NB4 (cell line): ENCODE measurements around the gene SLC24A4.

ENCODE experiments used
- DNase-seq: peaks from one replicate; pipeline ENCODE4 v3.0.0; 2010; ENCODE audit warnings: low read depth
- H3K4me3 ChIP-seq: one replicate; pipeline ENCODE4 v1.5.1; 2011; ENCODE audit warnings: mild to moderate bottlenecking, low read depth, low read length, moderate library complexity
- CTCF ChIP-seq: IDR thresholded peaks from one replicate; pipeline ENCODE4 v1.5.1; 2012; ENCODE audit warnings: low read depth, low read length
- MAX ChIP-seq: IDR thresholded peaks from 2 replicates; pipeline ENCODE4 v1.6.1; 2011; ENCODE audit warnings: low read depth, low read length
- MYC ChIP-seq: IDR thresholded peaks from 2 replicates; pipeline ENCODE4 v1.6.1; 2011; ENCODE audit warnings: low read depth, low read length
- POLR2A ChIP-seq: IDR thresholded peaks from 2 replicates; pipeline ENCODE4 v1.6.1; 2011; ENCODE audit warnings: mild to moderate bottlenecking; ENCODE audit not compliant: insufficient read length; ENCODE audit errors: extremely low read depth

Gene SLC24A4

GRCh38 chr14:92481386-92481785, 158.4 kb downstream of the SLC24A4 start:
- DNase-seq = peak; percentile 35
- TF ChIP-seq MAX (no peak), CTCF (no peak), POLR2A (no peak), MYC (no peak)

GRCh38 chr14:92481811-92482555, 159.0 kb downstream of the SLC24A4 start:
- no peak overlapping the region for H3K4me3 ChIP-seq
- DNase-seq = no peak
- TF ChIP-seq MYC = no peak
- no peak for TF ChIP-seq MAX
- no peak for TF ChIP-seq POLR2A
- TF ChIP-seq CTCF = no peak

More at GRCh38 chr14:92481386-92481785, 158.4 kb downstream of the SLC24A4 start:
- no peak overlapping the region for H3K4me3 ChIP-seq

GRCh38 chr14:92482621-92483319, 159.8 kb downstream of the SLC24A4 start:
- no peak for DNase-seq
- no peak overlapping the region for H3K4me3 ChIP-seq
- TF ChIP-seq MAX (no peak), MYC (no peak), POLR2A (no peak), CTCF (no peak)

- TF ChIP-seq POLR2A = no peak
- no peak for TF ChIP-seq MYC
- no peak for TF ChIP-seq MAX
- TF ChIP-seq CTCF = no peak
- H3K4me3 ChIP-seq = no peak overlapping the region
- DNase-seq = no peak
Observed at GRCh38 chr14:92484132-92484823, 161.3 kb downstream of the SLC24A4 start.

GRCh38 chr14:92486881-92487280, 163.9 kb downstream of the SLC24A4 start:
- no peak overlapping the region for H3K4me3 ChIP-seq
- DNase-seq = no peak
- TF ChIP-seq MYC (no peak), POLR2A (no peak), MAX (no peak), CTCF (no peak)
